ENCODE measurements around the gene ISG20. TPM values are rescaled to one million over a fixed set of nuclear protein-coding genes. Genes with fewer than 3 reads are reported as not detected.

ISG20 gene
- total RNA-seq, 4 donors from 2014 or later: 14.3 to 47.8 (median 35.1) TPM

DNA sequence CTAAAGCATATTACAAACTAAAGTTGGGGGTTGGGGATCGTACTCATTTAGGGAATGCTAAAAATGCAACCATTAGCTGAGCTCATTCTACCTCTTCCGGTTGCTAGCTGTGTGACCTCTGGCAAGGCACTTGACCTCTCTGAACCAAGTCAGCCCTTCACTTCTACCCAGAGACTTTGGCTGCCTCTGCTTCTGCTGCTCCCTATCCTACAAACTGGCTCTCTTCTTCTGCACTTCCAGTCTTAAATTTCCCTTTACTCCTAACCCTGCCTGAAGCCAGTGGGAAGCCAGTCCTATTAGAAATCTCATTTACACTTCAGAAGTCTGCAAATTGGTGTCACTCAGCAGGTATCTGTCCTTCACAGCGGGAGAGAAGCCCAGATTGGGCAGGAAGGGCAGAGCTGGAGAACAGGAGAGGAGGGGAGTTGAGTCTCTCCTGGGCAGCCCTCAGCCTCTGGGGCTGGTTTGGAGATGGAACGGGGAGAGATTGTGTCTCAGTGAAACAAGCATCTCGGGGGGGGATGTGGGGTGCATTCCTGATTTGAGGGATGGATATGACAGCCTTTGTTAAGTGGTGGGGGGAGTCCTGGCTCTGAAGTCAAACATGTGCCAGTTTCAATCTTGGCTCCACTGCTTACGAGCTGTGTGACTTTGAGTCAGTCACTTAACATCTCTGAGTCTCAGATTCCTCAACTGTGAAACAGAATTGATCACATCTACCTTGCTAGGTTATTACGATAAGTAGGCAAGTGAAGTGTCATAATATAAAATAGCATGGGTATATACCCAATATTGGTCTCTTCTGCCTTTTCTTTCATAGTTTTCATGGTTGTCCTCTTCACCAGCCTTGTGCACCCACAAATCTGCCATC lies 25.5 kb upstream of the ISG20 start:
- no peak for DNase-seq
- TF ChIP-seq POLR2A (IDR thresholded peaks at IDR 0.05): no peak
- TF ChIP-seq, protein P1, sequence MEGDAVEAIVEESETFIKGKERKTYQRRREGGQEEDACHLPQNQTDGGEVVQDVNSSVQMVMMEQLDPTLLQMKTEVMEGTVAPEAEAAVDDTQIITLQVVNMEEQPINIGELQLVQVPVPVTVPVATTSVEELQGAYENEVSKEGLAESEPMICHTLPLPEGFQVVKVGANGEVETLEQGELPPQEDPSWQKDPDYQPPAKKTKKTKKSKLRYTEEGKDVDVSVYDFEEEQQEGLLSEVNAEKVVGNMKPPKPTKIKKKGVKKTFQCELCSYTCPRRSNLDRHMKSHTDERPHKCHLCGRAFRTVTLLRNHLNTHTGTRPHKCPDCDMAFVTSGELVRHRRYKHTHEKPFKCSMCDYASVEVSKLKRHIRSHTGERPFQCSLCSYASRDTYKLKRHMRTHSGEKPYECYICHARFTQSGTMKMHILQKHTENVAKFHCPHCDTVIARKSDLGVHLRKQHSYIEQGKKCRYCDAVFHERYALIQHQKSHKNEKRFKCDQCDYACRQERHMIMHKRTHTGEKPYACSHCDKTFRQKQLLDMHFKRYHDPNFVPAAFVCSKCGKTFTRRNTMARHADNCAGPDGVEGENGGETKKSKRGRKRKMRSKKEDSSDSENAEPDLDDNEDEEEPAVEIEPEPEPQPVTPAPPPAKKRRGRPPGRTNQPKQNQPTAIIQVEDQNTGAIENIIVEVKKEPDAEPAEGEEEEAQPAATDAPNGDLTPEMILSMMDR (IDR thresholded peaks at IDR 0.05): no peak
- intact Hi-C loops (cut with DNase I): no loop called here
- H3K36me3 ChIP-seq: no peaks in the 10 kb centered on the region
- no peak overlapping the region for H3K27ac ChIP-seq
- no peak overlapping the region for H3K4me3 ChIP-seq (replicated peaks in 1 of 3)
- whole genome bisulfite sequencing, 2 donors: 63 to 78% methylated on average over 7 of the region's 7 CpGs
- no peaks in the 10 kb centered on the region for H3K27me3 ChIP-seq
- H3K4me1 ChIP-seq: no peaks in the 10 kb centered on the region
- H3K9me3 ChIP-seq: no peaks in the 10 kb centered on the region

DNA sequence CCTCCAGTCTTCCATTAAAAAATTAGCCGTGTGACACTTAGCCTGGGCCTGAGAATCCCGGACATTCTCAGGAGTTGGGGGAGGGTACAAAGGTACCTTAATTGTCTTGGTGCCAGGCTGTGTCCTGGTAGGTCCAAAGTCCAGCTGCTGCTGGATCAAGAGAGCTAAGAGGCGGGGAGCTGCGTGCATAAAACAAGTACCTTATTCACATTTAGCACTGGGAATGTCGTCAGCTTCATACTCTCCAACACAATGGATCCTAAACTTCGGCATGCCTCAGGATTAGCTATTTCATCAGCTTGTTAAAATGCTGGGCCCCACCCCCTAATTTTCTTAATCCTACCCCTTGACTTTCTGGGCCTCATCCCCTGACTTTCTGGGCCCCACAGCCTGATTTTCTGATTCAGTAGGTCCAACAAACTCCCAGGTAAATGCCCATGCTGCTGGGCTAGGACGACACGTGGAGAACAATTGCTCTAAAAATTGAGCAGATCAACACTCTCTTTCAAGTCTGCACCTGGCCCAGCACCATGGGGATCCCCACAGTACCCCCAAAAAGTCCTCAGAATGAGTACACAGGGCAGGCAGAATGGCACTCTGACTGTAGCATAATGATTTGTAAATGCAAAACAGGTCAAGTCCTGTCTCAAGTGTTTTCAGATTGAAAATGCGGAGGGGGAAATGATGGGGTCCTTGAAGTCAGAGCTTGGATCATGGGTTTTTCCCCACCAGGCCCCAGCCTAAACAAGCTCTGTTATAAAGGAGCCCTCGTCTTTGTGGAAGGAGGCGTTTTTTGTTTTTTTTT lies 23.3 kb upstream of the ISG20 start:
- H3K36me3 ChIP-seq: no peaks in the 10 kb centered on the region
- intact Hi-C loops (cut with DNase I): loop anchor here (5.0 kb wide), 1 partner anchor 148 kb away; the partner anchor contains the start of genes MRPL46 and MRPS11
- no peaks in the 10 kb centered on the region for H3K27me3 ChIP-seq
- no peaks in the 10 kb centered on the region for H3K9me3 ChIP-seq
- H3K4me3 ChIP-seq (replicated peaks in 1 of 3): no peak overlapping the region
- H3K27ac ChIP-seq: no peak overlapping the region
- WGBS, 2 donors: 73 to 79% methylated on average over 11 of the region's 11 CpGs
- H3K4me1 ChIP-seq: no peaks in the 10 kb centered on the region
- TF ChIP-seq POLR2A (IDR thresholded peaks at IDR 0.05): no peak
- TF ChIP-seq, protein P1 (IDR thresholded peaks at IDR 0.05): no peak
- no peak for DNase-seq

DNA sequence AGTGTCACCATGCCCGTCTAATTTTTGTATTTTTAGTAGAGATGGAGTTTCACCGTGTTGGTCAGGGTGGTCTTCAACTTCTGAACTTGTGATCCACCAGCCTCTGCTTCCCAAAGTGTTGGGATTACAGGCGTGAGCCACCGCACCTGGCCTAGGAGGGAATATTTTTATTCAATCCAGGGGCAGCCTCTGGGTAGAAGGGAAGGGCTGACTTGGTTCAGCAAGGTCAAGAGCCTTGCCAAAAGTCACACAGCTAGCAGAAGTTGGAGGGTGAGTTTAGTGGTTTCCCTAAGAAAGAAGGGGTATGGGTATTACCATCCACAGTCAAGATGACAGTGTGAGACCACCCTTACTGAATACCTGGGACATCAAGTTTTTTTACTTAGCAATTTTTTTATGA lies 22.6 kb upstream of the ISG20 start:
- Histone ChIP-seq H3K27me3 (no peaks in the 10 kb centered on the region), H3K9me3 (no peaks in the 10 kb centered on the region), H3K4me3 (replicated peaks in 1 of 3) (no peak overlapping the region), H3K27ac (no peak overlapping the region), H3K4me1 (no peaks in the 10 kb centered on the region), H3K36me3 (no peaks in the 10 kb centered on the region)
- DNase-seq: no peak
- TF ChIP-seq, protein P1 (IDR thresholded peaks at IDR 0.05): no peak
- no peak for TF ChIP-seq POLR2A (IDR thresholded peaks at IDR 0.05)
- intact Hi-C loops (cut with DNase I): loop anchor here (5.0 kb wide), 1 partner anchor 149 kb away; the partner anchor contains the start of genes MRPL46 and MRPS11
- 76 to 83% methylated on average over 4 of the region's 4 CpGs for WGBS, 2 donors

DNA sequence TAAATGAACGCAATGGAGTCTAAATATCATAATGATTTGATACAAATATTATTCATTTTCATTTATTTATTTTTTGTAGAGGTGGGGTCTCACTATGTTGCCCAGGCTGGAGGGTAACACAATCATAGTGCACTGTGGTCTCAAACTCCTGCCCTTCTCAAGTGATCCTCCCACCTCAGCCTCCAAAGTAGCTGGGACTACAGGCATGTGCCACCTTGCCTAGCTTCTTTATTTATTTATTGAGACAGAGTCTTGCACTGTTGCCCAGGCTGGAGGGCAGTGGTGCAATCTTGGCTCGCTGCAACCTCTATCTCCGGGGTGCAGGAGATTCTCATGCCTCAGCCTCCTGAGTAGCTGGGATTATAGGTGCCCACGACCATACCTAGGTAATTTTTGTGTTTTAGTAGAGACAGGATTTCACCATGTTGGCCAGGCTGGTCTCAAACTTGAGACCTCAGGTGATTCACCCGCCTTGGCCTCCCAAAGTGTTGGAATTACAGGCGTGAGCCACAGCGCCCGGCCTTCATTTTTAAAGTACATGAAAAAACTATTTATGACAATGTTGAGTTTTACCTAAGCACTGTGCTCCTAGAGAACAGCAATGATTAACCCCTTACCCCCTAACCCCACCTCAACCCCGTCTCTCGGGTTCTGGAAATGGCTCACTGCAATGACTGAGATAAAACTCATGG lies 21.6 kb upstream of the ISG20 start:
- Histone ChIP-seq H3K4me3 (replicated peaks in 1 of 3) (no peak overlapping the region), H3K36me3 (no peaks in the 10 kb centered on the region), H3K27ac (no peak overlapping the region), H3K4me1 (peaks cover under 1 to 4% of the 10 kb centered on the region in 2 donors), H3K9me3 (no peaks in the 10 kb centered on the region), H3K27me3 (no peaks in the 10 kb centered on the region)
- TF ChIP-seq, protein P1 (IDR thresholded peaks at IDR 0.05): no peak
- no peak for TF ChIP-seq POLR2A (IDR thresholded peaks at IDR 0.05)
- intact Hi-C loops (cut with DNase I): loop anchor here (5.0 kb wide), 1 partner anchor 150 kb away; the partner anchor contains the start of genes MRPL46 and MRPS11
- DNase-seq: no peak
- 93 to 95% methylated on average over 10 of the region's 10 CpGs for WGBS, 2 donors

All from thyroid gland (tissue), 4 donors.